HEK293 (cell line): ENCODE data around the gene SORCS3.

Experiments used
- CTCF ChIA-PET: fragments of 350-600 bp; formaldehyde crosslinking; extraction: SDS; loops from one replicate; lab custom pipeline; 2021; ENCODE audit warnings: antibody characterized with exemption; lab: Yijun Ruan, JAX
- POLR2A ChIA-PET: fragments of 300-600 bp; formaldehyde crosslinking; extraction: SDS; loops from one replicate; lab custom pipeline; 2020; ENCODE audit warnings: antibody characterized with exemption, inconsistent platforms; lab: Yijun Ruan, JAX
- H3K27ac ChIP-seq: fragments of 200-500 bp; sonication (Bioruptor generic); 2 replicates; pipeline ENCODE4 v1.5.1; 2014; ENCODE audit warnings: low read depth, low read length, control low read depth, inconsistent platforms; ENCODE audit errors: extremely low read depth
- H3K36me3 ChIP-seq, 2 experiments: fragments of 200-500 bp in 1 of 2; sonication (Bioruptor generic) in 1 of 2; 1 replicate in 1 of 2; 2 replicates in 1 of 2; pipeline ENCODE4 v1.5.1; 2014 to 2017; ENCODE audit warnings: inconsistent platforms in 2 of 2, low read length in 2 of 2; ENCODE audit not compliant: control insufficient read depth in 2 of 2, insufficient read depth in 1 of 2
- H3K4me1 ChIP-seq: fragments of 200-500 bp; sonication (Bioruptor generic); 2 replicates; pipeline ENCODE4 v1.5.1; 2014; ENCODE audit warnings: mild to moderate bottlenecking, low read length, inconsistent platforms; ENCODE audit not compliant: control insufficient read depth, insufficient read depth
- H3K4me3 ChIP-seq: 2 replicates; pipeline ENCODE4 v1.5.1; 2011; ENCODE audit warnings: low read depth, mild to moderate bottlenecking, control low read depth, low read length, moderate library complexity
- H3K9me3 ChIP-seq: fragments of 200-500 bp; sonication (Bioruptor generic); 2 replicates; pipeline ENCODE4 v1.5.1; 2014; ENCODE audit warnings: low read depth, low read length, inconsistent platforms; ENCODE audit not compliant: control insufficient read depth, insufficient read depth
- GLIS1 ChIP-seq: fragments of 450-650 bp; formaldehyde crosslinking; IDR thresholded peaks from 2 replicates; pipeline ENCODE4 v1.5.1; 2016; ENCODE audit warnings: missing biosample characterization, missing genetic modification characterization
- IKZF3 ChIP-seq: fragments of 450-650 bp; IDR thresholded peaks from 2 replicates; pipeline ENCODE4 v1.5.0; 2018; ENCODE audit warnings: missing biosample characterization, mild to moderate bottlenecking, missing genetic modification characterization, moderate library complexity
- ZBTB1 ChIP-seq: fragments of 450-650 bp; formaldehyde crosslinking; IDR thresholded peaks from 2 replicates; pipeline ENCODE4 v1.5.1; 2016; ENCODE audit warnings: missing biosample characterization, missing genetic modification characterization
- ZBTB8A ChIP-seq: fragments of 450-650 bp; formaldehyde crosslinking; IDR thresholded peaks from 2 replicates; pipeline ENCODE4 v1.5.1; 2016; ENCODE audit warnings: missing biosample characterization, missing genetic modification characterization
- ZFP37 ChIP-seq: fragments of 450-650 bp; formaldehyde crosslinking; IDR thresholded peaks from 2 replicates; pipeline ENCODE4 v1.5.1; 2016; ENCODE audit warnings: missing biosample characterization, missing genetic modification characterization
- ZIC2 ChIP-seq: fragments of 450-650 bp; formaldehyde crosslinking; IDR thresholded peaks from 2 replicates; pipeline ENCODE4 v1.5.1; 2016; ENCODE audit warnings: missing biosample characterization, missing genetic modification characterization
- ZNF2 ChIP-seq: fragments of 450-650 bp; formaldehyde crosslinking; IDR thresholded peaks from 2 replicates; pipeline ENCODE4 v1.5.1; 2016; ENCODE audit warnings: missing biosample characterization, missing genetic modification characterization
- ZNF311 ChIP-seq: fragments of 450-650 bp; formaldehyde crosslinking; IDR thresholded peaks from 2 replicates; pipeline ENCODE4 v1.5.1; 2017; ENCODE audit warnings: missing biosample characterization, missing genetic modification characterization, borderline replicate concordance
- ZNF366 ChIP-seq: fragments of 450-650 bp; formaldehyde crosslinking; conservative IDR thresholded peaks from 2 replicates; pipeline ENCODE4 v1.5.1; 2016; ENCODE audit warnings: missing biosample characterization, missing genetic modification characterization
- ZNF416 ChIP-seq: fragments of 450-650 bp; formaldehyde crosslinking; IDR thresholded peaks from 2 replicates; pipeline ENCODE4 v1.5.1; 2016; ENCODE audit warnings: missing biosample characterization, missing genetic modification characterization
- ZNF549 ChIP-seq: fragments of 450-650 bp; IDR thresholded peaks from 2 replicates; pipeline ENCODE4 v1.5.1; 2018; ENCODE audit warnings: missing biosample characterization, missing genetic modification characterization, mild to moderate bottlenecking, inconsistent platforms, moderate library complexity
- TF ChIP-seq, protein P1 (sequence below): fragments of 450-650 bp; formaldehyde crosslinking; conservative IDR thresholded peaks from 2 replicates; pipeline ENCODE4 v1.5.1; 2016; ENCODE audit warnings: low read depth, missing biosample characterization, missing genetic modification characterization
- TF ChIP-seq, protein P2 (sequence below): fragments of 450-650 bp; formaldehyde crosslinking; conservative IDR thresholded peaks from 2 replicates; pipeline ENCODE4 v1.5.1; 2016; ENCODE audit warnings: low read depth, missing biosample characterization, missing genetic modification characterization
- TF ChIP-seq, protein P3 (sequence below): fragments of 450-650 bp; IDR thresholded peaks from 2 replicates; pipeline ENCODE4 v1.5.1; 2018; ENCODE audit warnings: missing biosample characterization, missing genetic modification characterization

SORCS3 gene

DNA sequence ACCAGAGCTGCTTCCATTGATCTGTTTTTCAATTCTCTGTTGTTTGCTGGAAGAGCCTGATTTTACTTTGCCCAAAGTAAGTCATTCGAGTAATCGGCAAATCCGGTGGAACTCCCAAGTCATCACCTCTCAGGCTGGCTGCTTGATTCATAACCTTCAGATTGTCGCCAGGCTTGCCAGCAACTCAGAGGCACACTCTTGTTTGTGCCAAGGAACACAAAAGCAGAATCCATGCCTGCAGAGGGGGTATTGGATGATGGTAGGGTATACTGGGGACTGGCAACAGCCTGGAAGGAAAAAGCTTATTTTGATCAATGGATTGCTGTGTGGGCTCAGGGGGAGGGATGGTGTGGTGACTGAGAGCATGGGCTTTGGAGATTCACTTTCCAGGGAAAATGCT lies 542.4 kb downstream of the SORCS3 start:
- Histone ChIP-seq H3K27ac (no peak overlapping the region), H3K4me1 (no peaks in the 10 kb centered on the region), H3K9me3 (no peaks in the 10 kb centered on the region), H3K36me3 (no peaks in the 10 kb centered on the region), H3K4me3 (no peak overlapping the region)
- ChIA-PET CTCF (interaction anchor here (1.0 kb wide), 1 partner anchor 268 kb away, joined by 3 read pairs; no protein-coding TSS in a partner anchor), POLR2A (no interaction called here)
- no peak for TF ChIP-seq ZBTB8A (tag by site-specific recombination)
- TF ChIP-seq ZNF311 (tag by site-specific recombination) = no peak
- TF ChIP-seq IKZF3 = no peak
- TF ChIP-seq ZNF2 (tag by site-specific recombination) = no peak

DNA sequence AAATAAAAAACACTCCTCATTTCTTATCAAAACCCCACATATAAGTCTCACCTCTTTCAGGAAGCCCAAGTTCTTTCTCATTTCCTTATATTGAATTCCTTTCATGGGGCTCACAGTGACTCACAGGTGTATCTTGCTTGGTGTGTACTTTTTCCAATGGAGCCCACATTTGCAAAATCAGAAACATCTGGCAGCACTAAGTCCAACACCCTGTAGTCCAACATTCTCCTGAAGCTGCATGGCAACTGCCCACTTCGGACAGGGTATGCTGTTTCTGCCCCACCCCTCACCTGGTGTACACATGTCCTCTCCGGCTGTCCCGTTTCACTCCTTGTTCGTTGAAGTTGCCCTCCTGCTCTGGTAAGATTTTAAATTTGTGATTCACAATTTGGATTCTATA lies 544.1 kb downstream of the SORCS3 start:
- Histone ChIP-seq H3K27ac (no peak overlapping the region), H3K4me3 (no peak overlapping the region), H3K4me1 (no peaks in the 10 kb centered on the region), H3K36me3 (no peaks in the 10 kb centered on the region), H3K9me3 (no peaks in the 10 kb centered on the region)
- ChIA-PET CTCF (no interaction called here), POLR2A (no interaction called here)
- TF ChIP-seq ZBTB1 (tag by site-specific recombination) = no peak
- no peak for TF ChIP-seq ZFP37
- TF ChIP-seq ZNF549 (tag by site-specific recombination) = no peak
- TF ChIP-seq ZIC2 (tag by site-specific recombination) = no peak
- TF ChIP-seq, protein P1, sequence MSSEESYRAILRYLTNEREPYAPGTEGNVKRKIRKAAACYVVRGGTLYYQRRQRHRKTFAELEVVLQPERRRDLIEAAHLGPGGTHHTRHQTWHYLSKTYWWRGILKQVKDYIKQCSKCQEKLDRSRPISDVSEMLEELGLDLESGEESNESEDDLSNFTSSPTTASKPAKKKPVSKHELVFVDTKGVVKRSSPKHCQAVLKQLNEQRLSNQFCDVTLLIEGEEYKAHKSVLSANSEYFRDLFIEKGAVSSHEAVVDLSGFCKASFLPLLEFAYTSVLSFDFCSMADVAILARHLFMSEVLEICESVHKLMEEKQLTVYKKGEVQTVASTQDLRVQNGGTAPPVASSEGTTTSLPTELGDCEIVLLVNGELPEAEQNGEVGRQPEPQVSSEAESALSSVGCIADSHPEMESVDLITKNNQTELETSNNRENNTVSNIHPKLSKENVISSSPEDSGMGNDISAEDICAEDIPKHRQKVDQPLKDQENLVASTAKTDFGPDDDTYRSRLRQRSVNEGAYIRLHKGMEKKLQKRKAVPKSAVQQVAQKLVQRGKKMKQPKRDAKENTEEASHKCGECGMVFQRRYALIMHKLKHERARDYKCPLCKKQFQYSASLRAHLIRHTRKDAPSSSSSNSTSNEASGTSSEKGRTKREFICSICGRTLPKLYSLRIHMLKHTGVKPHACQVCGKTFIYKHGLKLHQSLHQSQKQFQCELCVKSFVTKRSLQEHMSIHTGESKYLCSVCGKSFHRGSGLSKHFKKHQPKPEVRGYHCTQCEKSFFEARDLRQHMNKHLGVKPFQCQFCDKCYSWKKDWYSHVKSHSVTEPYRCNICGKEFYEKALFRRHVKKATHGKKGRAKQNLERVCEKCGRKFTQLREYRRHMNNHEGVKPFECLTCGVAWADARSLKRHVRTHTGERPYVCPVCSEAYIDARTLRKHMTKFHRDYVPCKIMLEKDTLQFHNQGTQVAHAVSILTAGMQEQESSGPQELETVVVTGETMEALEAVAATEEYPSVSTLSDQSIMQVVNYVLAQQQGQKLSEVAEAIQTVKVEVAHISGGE (tag by site-specific recombination) = no peak
- TF ChIP-seq ZNF416 = no peak
- TF ChIP-seq, protein P2, sequence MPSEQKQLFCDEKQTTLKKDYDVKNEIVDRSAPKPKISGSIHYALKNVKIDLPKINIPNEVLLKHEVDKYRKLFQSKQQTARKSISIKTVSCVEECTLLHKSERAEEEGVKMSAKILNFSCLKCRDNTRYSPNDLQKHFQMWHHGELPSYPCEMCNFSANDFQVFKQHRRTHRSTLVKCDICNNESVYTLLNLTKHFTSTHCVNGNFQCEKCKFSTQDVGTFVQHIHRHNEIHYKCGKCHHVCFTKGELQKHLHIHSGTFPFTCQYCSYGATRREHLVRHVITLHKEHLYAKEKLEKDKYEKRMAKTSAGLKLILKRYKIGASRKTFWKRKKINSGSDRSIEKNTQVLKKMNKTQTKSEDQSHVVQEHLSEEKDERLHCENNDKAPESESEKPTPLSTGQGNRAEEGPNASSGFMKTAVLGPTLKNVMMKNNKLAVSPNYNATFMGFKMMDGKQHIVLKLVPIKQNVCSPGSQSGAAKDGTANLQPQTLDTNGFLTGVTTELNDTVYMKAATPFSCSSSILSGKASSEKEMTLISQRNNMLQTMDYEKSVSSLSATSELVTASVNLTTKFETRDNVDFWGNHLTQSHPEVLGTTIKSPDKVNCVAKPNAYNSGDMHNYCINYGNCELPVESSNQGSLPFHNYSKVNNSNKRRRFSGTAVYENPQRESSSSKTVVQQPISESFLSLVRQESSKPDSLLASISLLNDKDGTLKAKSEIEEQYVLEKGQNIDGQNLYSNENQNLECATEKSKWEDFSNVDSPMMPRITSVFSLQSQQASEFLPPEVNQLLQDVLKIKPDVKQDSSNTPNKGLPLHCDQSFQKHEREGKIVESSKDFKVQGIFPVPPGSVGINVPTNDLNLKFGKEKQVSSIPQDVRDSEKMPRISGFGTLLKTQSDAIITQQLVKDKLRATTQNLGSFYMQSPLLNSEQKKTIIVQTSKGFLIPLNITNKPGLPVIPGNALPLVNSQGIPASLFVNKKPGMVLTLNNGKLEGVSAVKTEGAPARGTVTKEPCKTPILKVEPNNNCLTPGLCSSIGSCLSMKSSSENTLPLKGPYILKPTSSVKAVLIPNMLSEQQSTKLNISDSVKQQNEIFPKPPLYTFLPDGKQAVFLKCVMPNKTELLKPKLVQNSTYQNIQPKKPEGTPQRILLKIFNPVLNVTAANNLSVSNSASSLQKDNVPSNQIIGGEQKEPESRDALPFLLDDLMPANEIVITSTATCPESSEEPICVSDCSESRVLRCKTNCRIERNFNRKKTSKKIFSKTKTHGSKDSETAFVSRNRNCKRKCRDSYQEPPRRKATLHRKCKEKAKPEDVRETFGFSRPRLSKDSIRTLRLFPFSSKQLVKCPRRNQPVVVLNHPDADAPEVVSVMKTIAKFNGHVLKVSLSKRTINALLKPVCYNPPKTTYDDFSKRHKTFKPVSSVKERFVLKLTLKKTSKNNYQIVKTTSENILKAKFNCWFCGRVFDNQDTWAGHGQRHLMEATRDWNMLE (tag by site-specific recombination) = no peak
- TF ChIP-seq GLIS1 = no peak
- TF ChIP-seq ZNF366 = no peak
- TF ChIP-seq, protein P3, sequence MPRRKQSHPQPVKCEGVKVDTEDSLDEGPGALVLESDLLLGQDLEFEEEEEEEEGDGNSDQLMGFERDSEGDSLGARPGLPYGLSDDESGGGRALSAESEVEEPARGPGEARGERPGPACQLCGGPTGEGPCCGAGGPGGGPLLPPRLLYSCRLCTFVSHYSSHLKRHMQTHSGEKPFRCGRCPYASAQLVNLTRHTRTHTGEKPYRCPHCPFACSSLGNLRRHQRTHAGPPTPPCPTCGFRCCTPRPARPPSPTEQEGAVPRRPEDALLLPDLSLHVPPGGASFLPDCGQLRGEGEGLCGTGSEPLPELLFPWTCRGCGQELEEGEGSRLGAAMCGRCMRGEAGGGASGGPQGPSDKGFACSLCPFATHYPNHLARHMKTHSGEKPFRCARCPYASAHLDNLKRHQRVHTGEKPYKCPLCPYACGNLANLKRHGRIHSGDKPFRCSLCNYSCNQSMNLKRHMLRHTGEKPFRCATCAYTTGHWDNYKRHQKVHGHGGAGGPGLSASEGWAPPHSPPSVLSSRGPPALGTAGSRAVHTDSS = no peak
- TF ChIP-seq, all 188 proteins: peak for 0
